ENCODE results near the gene TENT5C.

The TENT5C gene

DNA sequence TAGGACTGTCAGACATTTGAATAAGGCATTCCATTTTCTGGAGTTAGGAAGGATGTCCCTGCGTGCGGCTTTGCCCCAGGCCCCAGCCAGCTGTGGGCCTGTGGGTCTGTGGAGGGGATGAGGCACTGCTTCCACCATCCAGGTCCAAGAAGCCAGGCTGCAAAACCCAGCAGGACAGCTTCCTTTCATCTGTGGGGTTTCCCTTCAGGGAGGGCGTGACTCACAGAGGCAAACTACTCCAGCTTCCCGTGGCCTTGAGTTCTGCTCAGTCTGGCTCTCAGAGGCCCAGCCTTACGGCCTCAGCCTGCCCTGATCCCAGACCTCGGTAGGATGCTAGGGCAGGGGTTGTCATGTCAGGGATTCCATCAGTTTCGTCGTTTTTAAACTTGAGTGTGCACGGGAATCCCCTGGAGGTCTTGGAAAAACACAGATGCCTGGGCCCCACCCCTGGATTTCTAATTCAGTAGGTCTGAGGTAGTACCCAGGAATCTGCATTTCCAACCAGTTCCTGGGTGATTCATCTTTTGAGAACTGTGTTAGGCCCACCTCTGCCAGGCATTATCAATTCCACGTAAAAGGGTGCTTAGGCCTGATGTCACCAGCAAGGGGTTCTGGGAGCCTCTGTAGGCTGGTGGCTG, 32.3 kb upstream of the TENT5C start:
- no peak for DNase-seq (ENCODE audit: low read depth in 2 of 2)

DNA sequence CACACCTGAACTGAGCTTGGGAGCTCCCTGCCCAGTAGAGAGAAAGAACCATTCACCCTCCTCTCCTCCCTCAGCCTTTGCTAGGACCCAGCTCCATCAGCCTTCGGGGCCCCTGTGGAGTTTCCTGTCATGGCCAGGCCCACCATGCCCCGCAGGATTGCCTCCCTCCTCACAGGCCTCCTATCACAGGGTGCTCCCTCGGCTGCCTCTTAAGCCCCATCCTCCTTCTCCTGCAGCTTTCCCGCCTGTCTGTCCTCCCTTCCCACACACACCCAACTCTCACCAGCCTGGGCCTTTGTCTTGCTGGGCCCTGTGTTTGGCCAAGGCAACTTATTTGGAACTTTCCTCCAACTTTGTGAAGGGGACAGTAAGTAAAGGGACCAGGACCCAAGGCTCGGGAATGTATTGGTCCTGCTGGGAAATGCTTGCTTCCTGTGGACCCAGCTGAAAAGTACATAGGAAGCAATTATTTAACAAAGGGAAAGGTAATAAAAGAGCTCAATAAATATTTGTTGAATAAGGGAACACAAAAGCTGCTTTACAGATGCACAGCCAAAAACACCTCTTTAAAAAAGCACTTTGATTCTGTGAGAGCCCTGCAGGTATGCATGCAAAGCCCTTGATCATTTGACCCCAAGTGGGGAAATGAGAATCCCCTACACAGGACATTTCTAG, 31.6 kb upstream of the TENT5C start:
- DNase-seq (ENCODE audit: low read depth in 2 of 2), result no peak

DNA sequence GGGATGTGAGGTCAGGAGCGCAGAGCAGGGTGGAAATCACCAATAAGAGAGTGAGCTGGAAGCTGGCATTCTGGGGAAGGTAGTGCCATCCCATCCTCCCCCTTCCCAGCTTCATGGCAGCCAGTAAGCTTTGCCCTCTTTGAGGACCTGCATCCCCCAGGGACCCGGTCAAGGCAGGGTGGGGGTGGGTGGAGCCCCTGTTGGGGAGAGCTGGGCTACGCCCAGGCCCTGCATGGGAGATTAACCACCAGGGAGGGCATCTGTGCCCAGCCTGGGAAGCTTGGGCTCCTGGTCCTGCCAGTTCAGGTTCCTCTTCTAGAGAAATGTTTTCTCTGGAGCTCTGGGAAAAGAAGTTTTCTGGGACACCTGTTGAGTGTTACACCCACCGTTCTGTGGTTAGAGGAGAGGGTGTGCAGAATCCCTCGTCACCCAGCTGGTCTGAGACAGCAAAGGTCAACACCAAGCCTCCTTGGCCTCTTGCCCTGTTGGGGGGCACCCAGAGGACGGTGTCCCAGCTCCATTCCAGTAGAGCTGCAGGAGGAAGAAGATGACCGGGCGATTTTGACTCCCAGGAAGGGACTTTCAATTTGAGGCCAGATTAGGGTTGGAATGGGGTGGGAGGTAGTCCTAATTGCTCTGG, 30.1 kb upstream of the TENT5C start:
- DNase-seq (ENCODE audit: low read depth in 2 of 2), result no peak

DNA sequence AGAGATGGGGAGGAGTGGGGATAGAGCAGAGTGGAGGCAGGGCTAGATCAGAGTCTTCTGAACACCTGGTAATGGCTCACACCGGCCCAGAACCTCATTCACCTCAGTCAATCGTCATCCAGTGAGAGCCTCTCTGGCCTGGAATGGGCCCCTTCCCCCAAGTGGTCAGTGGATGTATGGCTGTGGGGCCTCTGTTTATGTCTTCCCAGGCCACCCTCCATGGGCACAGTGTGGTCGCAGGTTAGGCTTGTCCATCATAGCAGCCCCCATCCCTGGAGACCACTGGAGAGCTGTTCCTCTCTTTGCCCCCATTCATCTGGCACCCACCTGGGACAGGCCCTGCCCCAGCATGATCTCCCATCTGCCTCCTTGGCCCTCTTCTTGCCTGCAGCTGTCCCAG, 29.6 kb upstream of the TENT5C start:
- DNase-seq (ENCODE audit: low read depth in 2 of 2), result no peak

DNA sequence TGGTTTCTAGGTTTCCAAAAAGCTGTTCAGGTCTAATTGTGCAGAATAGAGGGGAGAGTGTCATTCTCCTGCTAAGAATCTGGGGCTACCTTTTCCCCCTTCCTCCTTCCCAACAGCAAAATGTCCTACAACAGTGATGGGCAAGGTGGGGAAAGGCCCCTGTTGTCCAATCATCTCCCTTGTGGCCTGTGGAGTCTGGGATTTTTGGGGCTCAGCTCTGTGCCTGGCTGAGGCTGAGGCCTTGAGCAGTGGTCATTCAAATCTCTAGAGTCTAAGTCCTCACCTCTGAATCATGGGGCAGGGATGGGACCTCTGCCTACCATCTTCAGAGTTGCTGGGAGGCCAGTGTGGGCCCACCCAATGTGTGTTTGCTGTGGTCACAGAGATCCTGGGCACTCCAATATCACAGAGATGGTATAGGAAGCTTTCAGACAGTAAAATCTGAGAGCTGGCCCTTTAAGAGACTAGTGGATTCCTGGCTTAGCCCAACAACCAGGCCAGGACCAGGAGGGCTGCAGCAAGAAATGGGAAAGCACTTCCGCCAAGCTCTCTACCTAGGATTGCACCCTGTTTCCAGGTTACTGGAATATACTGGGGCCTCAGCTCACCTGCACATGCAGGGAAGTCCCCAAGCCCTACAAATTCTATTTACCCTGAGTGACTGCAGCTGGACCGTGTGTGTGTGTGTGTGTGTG, 28.5 kb upstream of the TENT5C start:
- DNase-seq (ENCODE audit: low read depth in 2 of 2), result no peak

DNA sequence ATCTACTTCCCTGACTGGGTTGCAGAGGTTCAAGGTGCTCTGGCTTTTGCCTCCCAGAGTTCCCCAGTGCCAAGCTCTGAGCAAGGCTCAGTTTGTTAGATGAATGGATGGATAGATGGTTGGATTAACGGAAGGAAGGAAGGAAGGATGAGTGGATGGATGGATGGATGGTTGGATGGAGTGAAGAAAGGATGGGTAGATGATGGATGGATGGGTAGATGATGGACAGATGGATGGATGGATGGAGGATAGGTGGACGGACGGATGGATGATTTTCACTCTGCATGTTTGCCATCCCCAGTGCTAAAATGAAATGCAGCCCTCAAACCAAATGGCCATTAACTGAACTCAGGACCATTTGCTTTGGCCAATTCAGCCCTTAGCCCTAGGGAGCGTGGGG, 27.4 kb upstream of the TENT5C start:
- no peak for DNase-seq (ENCODE audit: low read depth in 2 of 2)

DNA sequence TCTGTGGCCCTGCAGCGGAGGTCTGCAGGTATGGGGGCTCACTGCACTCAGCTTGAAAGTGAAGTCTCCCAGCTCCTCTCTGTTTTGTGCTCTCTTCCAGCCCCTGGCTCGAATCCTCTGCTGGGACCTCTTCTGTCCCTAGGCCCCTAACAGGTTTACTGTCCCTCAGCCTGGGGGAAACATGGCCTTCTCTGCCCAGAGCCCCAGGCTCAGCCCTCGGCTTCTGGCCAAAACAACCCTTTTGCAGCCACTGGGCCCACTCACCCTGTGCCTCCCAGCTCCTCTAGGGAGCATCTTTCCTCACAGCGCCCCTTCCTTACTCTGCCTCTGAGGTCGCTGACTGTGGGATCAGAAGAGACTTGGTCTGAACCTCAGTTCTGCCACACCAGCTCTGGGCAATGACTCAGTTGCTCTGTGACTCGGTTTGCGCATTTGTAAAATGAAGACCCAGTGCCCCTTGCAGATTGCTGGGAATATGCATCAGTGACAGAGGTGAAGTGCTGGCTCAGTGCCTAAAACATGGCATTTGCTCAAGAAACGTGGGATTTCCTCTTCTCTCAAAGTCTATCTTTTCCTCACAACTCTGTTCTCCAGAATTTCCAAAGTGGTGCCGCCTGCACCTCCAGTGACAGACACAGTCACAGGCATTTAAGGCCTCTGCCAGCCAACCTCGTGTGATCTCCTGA, 26.5 kb upstream of the TENT5C start:
- no peak for DNase-seq (ENCODE audit: low read depth in 2 of 2)

DNA sequence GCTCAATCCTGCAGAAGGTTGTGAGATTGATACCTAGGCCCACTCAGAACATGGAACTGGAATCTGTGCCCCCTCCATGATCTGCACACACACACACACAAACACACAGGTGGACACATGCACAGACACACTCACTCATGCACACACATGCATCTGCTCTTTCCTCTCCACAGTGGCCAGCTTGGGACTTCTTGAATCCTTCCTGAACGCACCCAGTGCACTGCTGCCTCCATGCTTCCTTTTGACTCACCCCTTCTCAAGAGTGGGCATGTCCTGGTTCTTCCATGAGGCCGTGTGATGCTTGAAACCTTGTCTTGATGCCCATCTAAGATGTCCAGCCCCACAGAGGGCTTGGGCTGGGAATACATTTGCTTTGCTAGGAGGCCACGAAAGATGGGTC, 25.4 kb upstream of the TENT5C start:
- DNase-seq (ENCODE audit: low read depth in 2 of 2), result no peak

DNA sequence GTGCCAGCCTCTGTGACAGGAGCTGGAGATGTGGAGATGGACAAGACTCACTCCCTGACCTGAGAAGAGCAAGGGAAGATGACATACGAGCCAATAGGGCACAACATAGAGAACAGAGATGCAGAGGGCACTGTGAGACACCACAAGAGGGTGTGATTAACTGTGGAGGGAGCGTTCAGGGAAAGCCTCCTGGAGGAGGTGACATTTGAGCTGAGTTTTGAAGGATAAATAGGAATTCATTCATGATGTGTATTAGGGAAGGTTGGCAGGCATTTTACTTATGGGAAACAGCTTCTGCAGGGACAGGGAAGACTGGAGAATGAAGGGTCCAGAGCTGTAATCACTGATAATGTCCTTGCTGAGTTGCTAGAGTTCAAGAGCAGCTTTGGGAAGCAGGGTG, 25.0 kb upstream of the TENT5C start:
- no peak for DNase-seq (ENCODE audit: low read depth in 2 of 2)

DNA sequence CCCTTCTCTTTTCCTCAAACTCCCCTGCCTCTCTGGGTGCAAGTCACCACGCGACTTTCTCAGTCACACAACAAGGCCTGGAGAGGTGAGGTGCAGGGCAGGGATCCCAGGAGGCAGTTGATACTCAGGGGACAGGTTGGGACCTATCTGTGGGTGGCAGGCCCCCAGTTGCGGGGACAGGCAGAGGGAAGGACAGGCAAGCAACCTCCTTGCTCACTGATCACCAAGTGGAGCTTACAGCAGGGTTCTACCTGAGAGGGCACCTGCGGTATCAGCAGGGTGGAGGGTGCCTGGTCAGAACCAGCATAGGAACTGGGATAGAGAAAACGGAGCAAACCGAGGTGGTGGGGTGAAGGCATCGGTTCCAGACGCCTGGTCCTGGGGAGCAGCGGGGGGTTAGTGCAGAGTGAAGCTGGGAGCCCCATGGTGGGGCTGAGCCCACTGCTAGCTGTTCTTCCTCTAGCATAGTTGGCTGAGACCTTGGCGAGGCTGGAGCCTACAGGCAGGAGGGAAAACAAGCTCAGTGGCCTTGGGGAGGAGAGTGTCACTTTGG, 24.4 kb upstream of the TENT5C start:
- DNase-seq (ENCODE audit: low read depth in 2 of 2), result no peak

DNA sequence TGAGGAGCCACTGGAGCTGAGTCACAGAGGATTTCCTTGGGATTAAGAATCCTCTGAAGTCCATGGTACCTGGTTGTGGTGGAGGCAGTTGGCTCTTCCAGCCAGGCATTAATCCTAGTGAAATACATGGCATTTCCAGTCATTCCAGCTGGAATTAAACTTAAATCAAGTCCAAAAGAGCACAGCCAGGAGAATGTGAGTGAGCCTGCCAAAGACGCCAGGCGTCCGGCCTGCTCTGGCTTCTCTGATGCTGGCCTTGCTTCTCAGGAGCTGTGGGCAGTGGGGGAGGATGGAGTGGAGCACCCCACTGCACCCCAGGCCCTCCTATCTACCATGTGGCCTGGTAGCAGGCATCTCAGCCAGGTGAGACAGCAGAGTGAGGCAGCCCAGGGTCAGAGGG, 23.4 kb upstream of the TENT5C start:
- no peak for DNase-seq (ENCODE audit: low read depth in 2 of 2)

DNA sequence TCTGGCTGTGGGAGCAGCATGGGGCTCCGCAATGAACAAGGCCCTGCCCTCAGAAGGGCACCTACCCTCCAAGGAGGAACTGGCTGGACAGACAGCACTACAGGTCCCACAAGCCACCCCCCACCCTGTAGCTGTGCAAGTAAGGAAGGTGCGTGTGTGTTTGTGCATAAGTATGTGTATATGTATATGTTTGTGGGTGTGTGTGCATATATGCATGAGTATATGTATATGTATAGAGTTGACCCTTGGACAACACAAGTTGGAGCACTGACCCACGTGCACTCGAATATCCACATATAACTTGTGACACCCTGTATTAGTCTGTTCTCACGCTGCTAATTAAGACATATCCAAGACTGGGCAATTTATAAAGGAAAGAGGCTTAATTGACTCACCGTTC, 22.6 kb upstream of the TENT5C start:
- DNase-seq (ENCODE audit: low read depth in 2 of 2), result no peak

DNA sequence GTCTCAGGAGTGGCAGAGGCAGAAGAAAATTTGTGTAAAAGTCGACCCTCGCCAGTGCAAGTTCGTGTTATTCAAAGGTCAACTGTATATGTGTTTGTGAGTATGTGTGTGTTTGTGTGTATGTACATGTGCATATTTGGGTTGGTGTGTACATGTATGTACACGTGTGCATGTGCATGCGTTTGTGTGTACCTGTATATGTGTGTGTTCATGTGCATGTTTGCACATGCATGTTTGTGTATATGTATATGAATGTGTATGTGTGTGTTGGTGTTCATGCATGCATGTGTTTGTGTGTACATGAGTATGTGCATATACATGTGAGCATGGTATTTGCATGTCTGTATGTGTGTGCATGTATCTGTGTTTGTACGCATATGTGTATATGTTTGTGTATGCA, 21.7 kb upstream of the TENT5C start:
- DNase-seq (ENCODE audit: low read depth in 2 of 2), result no peak

DNA sequence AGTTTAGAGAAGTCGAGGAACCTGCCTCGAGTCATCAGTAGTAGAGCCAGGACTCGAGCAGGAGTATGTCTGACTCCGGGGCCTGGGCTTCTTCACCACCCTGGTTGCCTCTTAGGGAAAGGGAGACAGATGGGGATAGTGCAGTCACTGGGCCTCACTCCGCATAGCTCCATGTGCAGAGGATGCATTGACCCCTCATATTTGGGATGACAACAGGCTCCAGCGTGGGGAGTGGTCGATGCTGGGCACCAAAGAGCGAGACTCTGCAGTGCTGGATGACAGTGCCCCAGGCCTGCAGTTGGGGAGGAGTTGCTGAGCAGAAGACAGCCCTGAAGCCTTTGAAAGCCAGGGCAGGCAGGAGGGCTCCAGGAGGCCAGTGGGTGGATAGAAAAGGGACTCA, 20.8 kb upstream of the TENT5C start:
- DNase-seq (ENCODE audit: low read depth in 2 of 2), result no peak

DNA sequence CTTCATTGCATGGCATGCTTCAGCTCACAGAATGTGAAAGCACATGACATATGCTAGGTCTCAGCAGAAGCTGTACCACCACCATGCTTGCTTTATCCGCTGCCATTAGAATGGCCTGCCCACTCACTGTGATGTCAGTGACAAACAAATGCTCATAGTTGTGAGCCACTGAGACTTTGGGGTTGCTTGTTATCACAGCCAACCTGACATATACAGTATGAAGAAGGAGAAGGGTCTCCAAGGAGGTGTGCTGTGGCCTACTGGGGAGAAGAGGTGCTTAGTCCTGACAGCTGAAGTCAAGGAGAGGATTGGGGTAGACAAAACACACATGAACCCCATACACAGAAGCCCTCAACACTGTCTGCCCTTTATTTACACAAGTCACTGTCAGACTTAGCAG, 19.5 kb upstream of the TENT5C start:
- no peak for DNase-seq (ENCODE audit: low read depth in 2 of 2)

DNA sequence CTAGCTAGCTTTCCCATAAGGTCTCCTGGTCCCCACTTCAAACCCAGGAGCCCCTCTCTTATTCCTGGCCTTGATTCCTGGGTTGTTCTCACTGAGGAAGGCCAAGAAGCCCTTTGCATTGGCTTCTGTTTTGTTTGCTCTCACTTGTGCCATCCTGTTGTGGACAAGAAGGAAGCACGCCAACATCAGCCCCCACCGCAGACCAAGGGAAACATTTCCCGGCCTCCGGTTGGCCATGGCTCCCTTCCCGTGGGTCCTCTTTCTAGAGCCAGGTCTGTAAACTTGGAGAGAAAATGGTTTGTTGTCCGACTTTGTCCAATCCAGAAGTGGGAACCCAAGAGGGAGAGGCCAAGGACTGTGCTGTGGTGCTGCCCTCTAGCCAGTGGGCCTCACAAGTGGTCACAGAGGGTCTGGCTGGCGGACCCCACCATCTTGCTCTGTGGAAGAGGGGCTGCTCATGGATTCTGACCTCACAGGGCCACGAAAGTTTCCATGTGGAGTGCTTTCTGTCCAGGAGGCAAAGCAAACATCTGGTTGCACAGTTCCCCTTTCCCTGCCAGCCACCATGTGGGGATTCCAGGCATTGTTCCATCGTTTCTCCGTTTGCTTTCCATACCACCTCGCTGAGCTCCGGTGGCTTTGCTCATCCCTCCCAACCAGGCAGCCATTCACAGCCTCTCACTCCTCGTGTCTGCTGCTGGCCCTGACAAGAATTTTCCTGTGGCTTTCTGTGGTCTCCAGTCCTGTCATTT, 18.9 kb upstream of the TENT5C start:
- DNase-seq (ENCODE audit: low read depth in 2 of 2), result no peak

DNA sequence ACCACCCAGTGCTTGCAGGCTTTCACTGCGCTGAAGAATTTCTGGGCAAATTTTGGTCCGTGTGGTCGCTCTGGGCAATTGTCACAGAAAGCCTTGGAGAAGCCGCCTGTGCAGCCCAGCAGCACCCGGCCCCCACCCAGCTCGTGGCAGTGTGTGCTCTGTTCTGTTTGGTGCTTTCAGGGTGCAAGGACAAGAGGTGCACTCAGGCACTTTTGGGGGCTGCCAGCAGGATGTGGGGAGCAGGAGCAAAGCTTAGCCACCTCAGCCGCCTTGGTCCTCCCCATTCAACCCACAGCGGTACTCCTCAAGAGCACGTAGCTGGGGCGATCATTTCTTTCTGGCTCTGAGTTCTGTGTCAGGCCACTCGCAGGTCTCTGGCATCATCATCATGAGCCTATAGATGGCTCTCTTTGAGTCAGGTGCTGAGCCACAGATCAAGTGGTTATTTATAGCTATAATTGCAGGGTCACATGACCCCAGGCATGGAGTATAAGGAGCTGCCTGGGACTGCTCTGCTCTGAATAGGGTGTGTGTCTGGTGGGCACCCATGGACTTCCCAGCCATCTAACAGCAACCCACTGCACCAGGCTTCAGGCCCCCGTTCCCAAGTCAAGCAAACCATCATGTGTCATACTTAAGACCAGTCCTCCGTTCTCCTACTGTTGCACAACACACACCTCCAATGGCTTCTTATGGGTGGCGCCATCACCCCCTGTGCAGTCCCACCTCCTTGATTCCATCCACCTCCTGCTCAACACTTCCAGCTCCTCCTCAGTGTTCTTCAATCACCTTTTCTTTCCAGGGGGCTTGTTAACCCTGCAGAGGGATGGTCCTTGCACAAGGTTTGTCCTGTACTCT, 18.1 kb upstream of the TENT5C start:
- DNase-seq (ENCODE audit: low read depth in 2 of 2), result no peak

DNA sequence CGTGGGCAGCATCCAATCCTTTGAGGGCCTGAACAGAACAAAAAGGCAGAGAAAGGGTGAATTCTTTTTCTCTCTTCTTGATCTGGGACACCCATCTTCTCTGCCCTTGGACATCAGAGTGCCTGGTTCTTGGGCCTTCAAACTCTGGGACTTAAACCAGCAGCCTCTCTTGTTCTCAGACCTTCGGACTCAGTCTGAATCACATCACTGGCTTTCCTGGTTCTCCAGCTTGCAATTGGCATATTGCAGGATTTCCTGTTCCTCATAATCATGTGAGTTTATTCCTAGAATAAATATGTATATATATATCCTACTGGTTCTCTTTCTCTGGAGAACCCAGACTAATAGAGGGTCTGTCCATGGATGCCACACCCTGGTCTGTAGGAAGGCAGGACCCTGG, 16.3 kb upstream of the TENT5C start:
- DNase-seq (ENCODE audit: low read depth in 2 of 2), result no peak

DNA sequence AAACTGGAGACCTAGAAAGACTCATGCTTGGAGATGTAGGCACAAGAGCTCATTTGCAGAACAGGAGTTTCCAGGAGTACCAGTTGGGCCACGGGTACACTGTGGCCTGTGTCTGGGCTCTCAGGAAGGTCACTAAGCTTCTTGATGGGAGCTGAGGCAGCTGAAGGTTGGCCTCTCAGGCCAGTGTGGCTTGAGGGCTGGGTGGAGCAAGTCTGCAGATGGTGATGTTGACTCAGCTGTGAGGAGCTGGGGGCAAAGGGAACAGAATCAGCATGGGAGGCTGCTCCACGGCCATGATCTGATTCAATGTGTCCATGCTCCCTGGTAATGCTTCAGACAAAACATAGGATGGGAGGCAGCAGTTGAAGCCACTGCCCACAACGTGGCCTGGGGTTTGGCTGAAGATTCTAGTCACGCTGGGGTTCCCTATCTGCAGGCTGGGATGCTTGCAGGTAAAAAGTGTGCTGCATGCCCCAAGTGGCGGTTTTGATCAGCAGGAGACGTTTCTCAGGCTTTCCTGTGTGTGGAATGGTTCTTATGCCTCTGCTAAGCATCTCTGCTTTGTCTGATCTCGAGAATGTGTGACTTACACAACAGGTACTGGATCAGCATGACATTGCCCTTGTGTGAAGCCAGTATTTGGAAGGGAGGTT, 15.4 kb upstream of the TENT5C start:
- DNase-seq (ENCODE audit: low read depth in 2 of 2), result no peak

DNA sequence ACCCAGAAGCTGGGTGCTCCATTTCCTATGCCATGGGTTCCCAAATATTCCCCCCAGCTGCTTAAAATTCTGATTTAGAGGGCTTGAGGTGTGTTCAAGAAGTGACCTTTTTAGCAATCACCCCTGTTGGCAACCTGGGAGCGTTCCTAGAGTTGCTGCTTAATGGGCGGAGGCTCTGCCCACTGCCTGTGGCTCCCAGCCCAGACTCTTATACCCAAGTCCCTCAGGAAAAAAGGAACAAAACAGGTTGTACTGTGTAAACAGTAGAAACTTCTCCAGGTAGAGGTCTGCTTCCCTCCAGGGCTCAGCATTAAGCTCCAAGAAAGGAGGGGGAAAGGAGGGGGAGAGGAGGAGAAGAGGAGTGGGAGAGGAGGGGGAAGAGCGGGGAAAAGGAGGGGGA, 14.6 kb upstream of the TENT5C start:
- DNase-seq (ENCODE audit: low read depth in 2 of 2), result no peak

Measured in stimulated activated CD4-positive, alpha-beta T cell treated with anti-CD3 and anti-CD28 coated beads, Interleukin-1b, Interleukin-23, amount 100 ng/mL, for 1 hour (primary cell).